Activated B cell treated with CpG ODN at 0.5 μM for 24 hours (primary cell): ENCODE data around the gene PAX2. TPM values are rescaled to one million over a fixed set of nuclear protein-coding genes. Genes with fewer than 3 reads are reported as not detected.

ENCODE experiments used
- ATAC-seq: fragments of 200-7000 bp; cut with Tn5 transposase; one replicate; pipeline ENCODE4 v1.10.0; 2021; ENCODE audit warnings: low read depth, mild to moderate bottlenecking, moderate library complexity
- CTCF ChIA-PET: fragments of 350-600 bp; sonication (Branson Sonifier 250); formaldehyde crosslinking; loops from one replicate; lab custom pipeline; 2021; ENCODE audit warnings: antibody characterized with exemption; lab: Charles Lee
- POLR2A ChIA-PET: fragments of 350-600 bp; sonication (Branson Sonifier 250); formaldehyde crosslinking; loops from one replicate; lab custom pipeline; 2021; ENCODE audit warnings: antibody characterized with exemption; lab: Charles Lee
- DNase-seq: peaks from one replicate; pipeline ENCODE4 v3.0.0; 2022
- H3K27ac Mint-ChIP-seq: one replicate; pipeline ENCODE4 v1.8.0; 2020; ENCODE audit warnings: mixed read lengths
- H3K27me3 Mint-ChIP-seq: one replicate; pipeline ENCODE4 v1.8.0; 2021; ENCODE audit warnings: mixed read lengths
- H3K36me3 Mint-ChIP-seq: one replicate; pipeline ENCODE4 v1.8.0; 2021; ENCODE audit warnings: low read depth, mixed read lengths
- H3K4me1 Mint-ChIP-seq: one replicate; pipeline ENCODE4 v1.8.0; 2021; ENCODE audit warnings: mixed read lengths
- H3K4me3 Mint-ChIP-seq: one replicate; pipeline ENCODE4 v1.8.0; 2020; ENCODE audit warnings: mild to moderate bottlenecking, mixed read lengths
- H3K9me3 Mint-ChIP-seq: one replicate; pipeline ENCODE4 v1.8.0; 2020; ENCODE audit warnings: mixed read lengths
- intact Hi-C: fragments of 100-400 bp; cut with micrococcal nuclease; formaldehyde crosslinking; loops from one replicate; pipeline ENCODE4 v1.15.1; 2024
- total RNA-seq: library from RNA; stranded (reverse); gene quantifications from 2 replicates; pipeline ENCODE4 v1.2.3, GENCODE V29; 2022
- TF ChIP-seq, protein P1 (sequence below): fragments of 200-600 bp; IDR thresholded peaks from one replicate; pipeline ENCODE4 v1.8.0; 2022; ENCODE audit warnings: antibody characterized with exemption, mild to moderate bottlenecking

Gene PAX2
- total RNA-seq, 1 donor from 2014 or later, result not detected

GRCh38 chr10:100746784-100747455 is 1.5 kb downstream of the PAX2 start:
- Mint-ChIP-seq H3K9me3 (no peaks in the 10 kb centered on the region), H3K27ac (no peak overlapping the region), H3K27me3 (peaks cover 65% of the 10 kb centered on the region), H3K4me1 (peaks cover 57% of the 10 kb centered on the region), H3K4me3 (no peak overlapping the region), H3K36me3 (no peaks in the 10 kb centered on the region)
- intact Hi-C loops, result loop anchor here (2.0 to 10.0 kb wide), 4 partner anchors 16 to 312 kb away; no protein-coding TSS in a partner anchor
- TF ChIP-seq, protein P1, sequence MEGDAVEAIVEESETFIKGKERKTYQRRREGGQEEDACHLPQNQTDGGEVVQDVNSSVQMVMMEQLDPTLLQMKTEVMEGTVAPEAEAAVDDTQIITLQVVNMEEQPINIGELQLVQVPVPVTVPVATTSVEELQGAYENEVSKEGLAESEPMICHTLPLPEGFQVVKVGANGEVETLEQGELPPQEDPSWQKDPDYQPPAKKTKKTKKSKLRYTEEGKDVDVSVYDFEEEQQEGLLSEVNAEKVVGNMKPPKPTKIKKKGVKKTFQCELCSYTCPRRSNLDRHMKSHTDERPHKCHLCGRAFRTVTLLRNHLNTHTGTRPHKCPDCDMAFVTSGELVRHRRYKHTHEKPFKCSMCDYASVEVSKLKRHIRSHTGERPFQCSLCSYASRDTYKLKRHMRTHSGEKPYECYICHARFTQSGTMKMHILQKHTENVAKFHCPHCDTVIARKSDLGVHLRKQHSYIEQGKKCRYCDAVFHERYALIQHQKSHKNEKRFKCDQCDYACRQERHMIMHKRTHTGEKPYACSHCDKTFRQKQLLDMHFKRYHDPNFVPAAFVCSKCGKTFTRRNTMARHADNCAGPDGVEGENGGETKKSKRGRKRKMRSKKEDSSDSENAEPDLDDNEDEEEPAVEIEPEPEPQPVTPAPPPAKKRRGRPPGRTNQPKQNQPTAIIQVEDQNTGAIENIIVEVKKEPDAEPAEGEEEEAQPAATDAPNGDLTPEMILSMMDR, result no peak
- ATAC-seq (no peak), DNase-seq (no peak)
- CTCF ChIA-PET, result no interaction called here
- POLR2A ChIA-PET, result no interaction called here

GRCh38 chr10:100747456-100748230 is 2.3 kb downstream of the PAX2 start:
- H3K27ac Mint-ChIP-seq, result no peak overlapping the region
- TF ChIP-seq, protein P1, result no peak
- DNase-seq (no peak), ATAC-seq (no peak)
- peaks cover 50% of the 10 kb centered on the region for H3K4me1 Mint-ChIP-seq
- no peaks in the 10 kb centered on the region for H3K9me3 Mint-ChIP-seq
- intact Hi-C loops, result loop anchor here (2.0 to 10.0 kb wide), 5 partner anchors 17 to 1217 kb away; no protein-coding TSS in a partner anchor
- CTCF ChIA-PET, result no interaction called here
- no peak overlapping the region for H3K4me3 Mint-ChIP-seq
- H3K27me3 Mint-ChIP-seq, result peaks cover 66% of the 10 kb centered on the region
- POLR2A ChIA-PET, result no interaction called here
- no peaks in the 10 kb centered on the region for H3K36me3 Mint-ChIP-seq

DNA sequence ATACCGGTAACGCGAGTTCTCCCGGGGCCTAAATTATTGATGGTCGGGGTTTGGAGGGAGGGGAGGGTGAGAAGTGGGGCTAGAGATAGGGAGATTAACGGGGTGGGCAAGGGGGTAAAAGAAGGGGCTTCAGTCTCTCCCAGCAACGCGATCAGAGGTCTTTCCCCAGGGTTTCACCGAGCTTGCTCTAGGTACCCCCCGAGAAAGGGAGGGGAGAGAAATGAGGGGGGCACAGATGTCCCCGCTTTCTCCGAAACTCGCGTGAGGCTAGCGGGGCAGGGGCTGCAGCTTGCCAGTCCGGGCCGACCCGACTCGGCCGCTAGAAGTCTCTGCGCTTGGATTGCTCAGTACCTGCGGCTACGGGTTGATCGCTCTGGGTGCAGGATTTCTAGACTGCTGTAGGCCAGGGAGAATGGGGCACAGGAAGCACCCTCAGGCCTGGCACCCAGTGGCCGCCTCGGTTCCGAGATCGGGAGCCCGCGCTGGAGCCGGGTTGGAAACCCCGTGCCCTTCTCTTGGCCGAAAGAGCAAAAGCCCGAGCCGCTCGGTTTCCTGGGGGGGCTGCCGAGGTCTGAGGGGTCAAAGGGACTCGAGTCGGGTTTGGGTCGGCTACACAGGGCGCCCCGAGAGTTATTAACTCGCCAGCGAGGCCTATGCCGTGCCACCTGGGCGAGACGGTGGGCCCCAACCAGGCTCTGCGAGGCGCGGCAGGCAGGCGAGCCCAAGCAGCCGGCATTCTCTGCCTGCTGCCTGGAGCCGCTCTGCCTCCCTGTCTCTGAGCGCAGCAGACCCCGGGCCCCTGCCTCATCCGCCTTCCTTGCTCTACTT is 3.1 kb downstream of the PAX2 start:
- Mint-ChIP-seq H3K27me3 (peaks cover 66% of the 10 kb centered on the region), H3K9me3 (no peaks in the 10 kb centered on the region), H3K36me3 (no peaks in the 10 kb centered on the region), H3K4me3 (no peak overlapping the region), H3K4me1 (peaks cover 43% of the 10 kb centered on the region), H3K27ac (no peak overlapping the region)
- ChIA-PET CTCF (no interaction called here), POLR2A (no interaction called here)
- intact Hi-C loops, result loop anchor here (2.0 to 10.0 kb wide), 4 partner anchors 96 to 1218 kb away; no protein-coding TSS in a partner anchor
- ATAC-seq (no peak), DNase-seq (no peak)
- TF ChIP-seq, protein P1, result no peak

- intact Hi-C loops, result loop anchor here (2.0 to 10.0 kb wide), 4 partner anchors 97 to 1218 kb away; no protein-coding TSS in a partner anchor
- Mint-ChIP-seq H3K9me3 (no peaks in the 10 kb centered on the region), H3K4me3 (peak overlapping the region; percentile 12), H3K27ac (no peak overlapping the region), H3K4me1 (peaks cover 37% of the 10 kb centered on the region), H3K36me3 (no peaks in the 10 kb centered on the region), H3K27me3 (peaks cover 65% of the 10 kb centered on the region)
- POLR2A ChIA-PET, result no interaction called here
- TF ChIP-seq, protein P1, result no peak
- DNase-seq (no peak), ATAC-seq (no peak)
- CTCF ChIA-PET, result no interaction called here
These were observed 3.6 kb downstream of the PAX2 start for GRCh38 chr10:100749059-100749308.
